ENCODE measurements around the gene OPCML.

GRCh38 chr11:133239575-133239974 lies 292.7 kb downstream of the OPCML start:
- no peak for TF ChIP-seq CTCF (IDR thresholded peaks at IDR 0.05)
- TF ChIP-seq POLR2A (IDR thresholded peaks at IDR 0.05), result no peak

Measured in lower leg skin (tissue), 3 donors.